Large intestine (tissue), 3 donors: Measurements from ENCODE around the gene CHRM5. TPM values are rescaled to one million over a fixed set of nuclear protein-coding genes. Genes with fewer than 3 reads are reported as not detected.
A peak's percentile ranks its signal among the peaks of the same experiment; 100 is the strongest.
"Not testable (repeated sequence)": the region's sequence is repeated elsewhere in the genome, so short reads cannot be mapped to it uniquely, and the experiment has no call there.

Source experiments
- DNase-seq, 2 donors: peaks; one replicate each; pipeline versions ENCODE4 v3.0.0 to v3.0.0-alpha.2; 2013
- H3K27ac ChIP-seq: one replicate; pipeline ENCODE4 v1.5.1; 2013; ENCODE audit warnings: low read length
- H3K27me3 ChIP-seq: 2 replicates; pipeline ENCODE4 v1.6.1; 2013; ENCODE audit warnings: low read length; ENCODE audit not compliant: control insufficient read depth, insufficient read depth
- H3K36me3 ChIP-seq: 2 replicates; pipeline ENCODE4 v1.6.1; 2013; ENCODE audit warnings: low read length; ENCODE audit not compliant: control insufficient read depth, insufficient read depth
- H3K4me1 ChIP-seq: one replicate; pipeline ENCODE4 v1.6.1; 2013; ENCODE audit warnings: low read length; ENCODE audit not compliant: control insufficient read depth, insufficient read depth
- H3K4me3 ChIP-seq: one replicate; pipeline ENCODE4 v1.5.1; 2013; ENCODE audit warnings: low read length
- H3K9me3 ChIP-seq: one replicate; pipeline ENCODE4 v1.6.1; 2013; ENCODE audit warnings: mild to moderate bottlenecking, low read depth, low read length, moderate library complexity; ENCODE audit not compliant: control insufficient read depth
- WGBS: methylation state at CpG from one replicate; pipeline ENCODE4 v1.1.5; 2013; ENCODE audit warnings: low lambda C conversion rate; ENCODE audit not compliant: insufficient coverage; 5-methylcytosine and 5-hydroxymethylcytosine counted together
- polyA plus RNA-seq: library from polyadenylated mRNA; unstranded; fragments of 120-200 nt; gene quantifications from one replicate; pipeline ENCODE4 v1.2.1, GENCODE V29; 2013

CHRM5 gene
- polyA plus RNA-seq, 1 donor, result 0.48 TPM

- H3K27me3 ChIP-seq, result no peaks in the 10 kb centered on the region
- H3K9me3 ChIP-seq, result no peaks in the 10 kb centered on the region
- no CpG with 5 or more reads among the region's 70 CpGs for WGBS
- H3K27ac ChIP-seq, result peak overlapping the region; percentile 82
- peak; percentile 77 to 93 for DNase-seq
- H3K4me1 ChIP-seq, result peaks cover 13% of the 10 kb centered on the region
- no peaks in the 10 kb centered on the region for H3K36me3 ChIP-seq
- H3K4me3 ChIP-seq, result peak overlapping the region; percentile 82
Measured at GRCh38 chr15:34038023-34038870, 70.0 kb downstream of the CHRM5 start.

- peak; percentile 42 to 65 for DNase-seq
- WGBS, result 4% methylated on average over 7 of the region's 82 CpGs
- peak within 1 kb of the TSS; percentile 82 for H3K27ac ChIP-seq
Measured at GRCh38 chr15:34038871-34039789, 70.8 kb downstream of the CHRM5 start, which contains the start of gene AVEN. TSS of gene AVEN (minus strand) at chr15:34039204. CDS start at chr15:34039046, 158 bp downstream.

GRCh38 chr15:34039790-34040113, 71.5 kb downstream of the CHRM5 start:
- peak overlapping the region; percentile 41 for H3K27ac ChIP-seq
- no CpG with 5 or more reads among the region's 1 CpG for WGBS
- H3K4me1 ChIP-seq, result peaks cover 13% of the 10 kb centered on the region
- H3K27me3 ChIP-seq, result no peaks in the 10 kb centered on the region
- H3K9me3 ChIP-seq, result no peaks in the 10 kb centered on the region
- peak overlapping the region; percentile 44 for H3K4me3 ChIP-seq
- DNase-seq, result no peak
- no peaks in the 10 kb centered on the region for H3K36me3 ChIP-seq

More at GRCh38 chr15:34038871-34039789, 70.8 kb downstream of the CHRM5 start, which contains the start of gene AVEN:
- H3K4me1 ChIP-seq, result peaks cover 13% of the 10 kb centered on the region
- no peaks in the 10 kb centered on the region for H3K36me3 ChIP-seq
- no peaks in the 10 kb centered on the region for H3K27me3 ChIP-seq
- peak within 1 kb of the TSS; percentile 82 for H3K4me3 ChIP-seq
- H3K9me3 ChIP-seq, result no peaks in the 10 kb centered on the region

GRCh38 chr15:34043391-34043790, 75.1 kb downstream of the CHRM5 start:
- WGBS, result no CpG with 5 or more reads among the region's 1 CpG
- peaks cover 13% of the 10 kb centered on the region for H3K4me1 ChIP-seq

GRCh38 chr15:34043813-34044212, 75.5 kb downstream of the CHRM5 start:
- no peaks in the 10 kb centered on the region for H3K36me3 ChIP-seq
- WGBS, result 53% methylated on average over 2 of the region's 2 CpGs
- peaks cover 13% of the 10 kb centered on the region for H3K4me1 ChIP-seq
- DNase-seq, result no peak
- H3K27ac ChIP-seq, result no peak overlapping the region
- H3K9me3 ChIP-seq, result no peaks in the 10 kb centered on the region
- no peaks in the 10 kb centered on the region for H3K27me3 ChIP-seq
- H3K4me3 ChIP-seq, result no peak overlapping the region

More at GRCh38 chr15:34043391-34043790, 75.1 kb downstream of the CHRM5 start:
- no peaks in the 10 kb centered on the region for H3K9me3 ChIP-seq
- no peak for DNase-seq
- no peak overlapping the region for H3K27ac ChIP-seq
- H3K36me3 ChIP-seq, result no peaks in the 10 kb centered on the region
- H3K4me3 ChIP-seq, result no peak overlapping the region
- H3K27me3 ChIP-seq, result no peaks in the 10 kb centered on the region

- H3K9me3 ChIP-seq, result no peaks in the 10 kb centered on the region
- no CpG with 5 or more reads among the region's 16 CpGs for whole genome bisulfite sequencing
- DNase-seq, result no peak
- H3K4me3 ChIP-seq, result no peak overlapping the region
- H3K36me3 ChIP-seq, result no peaks in the 10 kb centered on the region
- H3K27ac ChIP-seq, result no peak overlapping the region
- no peaks in the 10 kb centered on the region for H3K27me3 ChIP-seq
- no peaks in the 10 kb centered on the region for H3K4me1 ChIP-seq
Measured at GRCh38 chr15:34046471-34047145, 78.3 kb downstream of the CHRM5 start.

GRCh38 chr15:34047893-34048775, 79.8 kb downstream of the CHRM5 start:
- Histone ChIP-seq H3K27me3 (no peaks in the 10 kb centered on the region), H3K4me1 (no peaks in the 10 kb centered on the region), H3K9me3 (no peaks in the 10 kb centered on the region), H3K36me3 (no peaks in the 10 kb centered on the region), H3K27ac (no peak overlapping the region), H3K4me3 (no peak overlapping the region)
- no CpG with 5 or more reads among the region's 10 CpGs for WGBS
- no peak for DNase-seq

GRCh38 chr15:34049112-34049511, 80.8 kb downstream of the CHRM5 start:
- 100% methylated on average over 1 of the region's 2 CpGs for WGBS
- Histone ChIP-seq H3K4me3 (no peak overlapping the region), H3K27ac (no peak overlapping the region), H3K27me3 (no peaks in the 10 kb centered on the region), H3K36me3 (no peaks in the 10 kb centered on the region), H3K9me3 (no peaks in the 10 kb centered on the region), H3K4me1 (no peaks in the 10 kb centered on the region)
- DNase-seq, result no peak

GRCh38 chr15:34050385-34050784, 82.1 kb downstream of the CHRM5 start:
- not testable (repeated sequence) for H3K27me3 ChIP-seq, H3K36me3 ChIP-seq, H3K4me3 ChIP-seq, DNase-seq, H3K9me3 ChIP-seq, H3K27ac ChIP-seq, H3K4me1 ChIP-seq
- 100% methylated on average over 1 of the region's 1 CpG for WGBS
